ENCODE data around the gene ERBB4. TPM values are rescaled to one million over a fixed set of nuclear protein-coding genes. Genes with fewer than 3 reads are reported as not detected.

The ERBB4 gene
- polyA plus RNA-seq, 1 experiment: not detected

DNA sequence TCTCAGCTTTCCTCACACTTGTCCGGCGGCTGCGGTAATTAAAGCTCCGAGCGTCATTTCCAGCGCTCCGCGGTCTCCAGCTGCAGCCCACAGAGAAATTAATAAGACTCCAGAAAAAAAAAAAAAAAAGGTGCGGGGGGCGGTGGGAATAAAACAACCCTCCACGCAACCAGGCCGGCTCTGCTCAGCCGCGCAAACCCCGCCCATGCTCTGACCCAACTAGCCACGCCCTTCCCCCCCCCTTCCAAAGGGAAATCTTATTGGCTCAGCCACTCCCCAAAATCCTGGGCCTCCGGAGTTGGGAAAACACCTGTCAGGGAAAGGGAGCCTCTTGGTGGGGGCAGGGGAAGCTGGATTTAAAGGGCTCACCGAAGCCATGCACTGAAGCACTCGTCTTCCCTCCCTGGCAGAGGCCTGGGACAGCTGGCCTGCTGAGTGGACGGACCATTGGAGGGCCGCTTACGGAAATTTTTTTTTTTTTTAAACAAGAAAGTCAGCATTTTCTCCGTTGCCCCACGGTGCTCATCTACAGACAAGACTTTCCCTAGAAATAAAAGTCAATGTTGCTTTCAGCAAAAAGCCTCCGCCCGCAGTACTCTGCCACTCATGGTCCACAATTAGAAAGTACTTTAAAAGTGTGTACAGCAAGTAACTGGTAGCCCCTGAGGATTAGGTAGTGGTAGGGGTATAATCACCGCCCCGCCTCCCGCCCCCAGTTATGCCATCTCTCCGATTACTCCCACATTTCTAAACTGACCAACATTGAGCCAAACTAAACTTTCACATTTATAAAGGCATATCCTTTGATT lies 674 bp upstream of the ERBB4 start:
- ChIA-PET CTCF (interaction anchor here (0.6 kb wide), 1 partner anchor 139 kb away, joined by 4 read pairs; no protein-coding TSS in a partner anchor), POLR2A (no interaction called here)
- no peak overlapping the region for H3K27ac ChIP-seq (ENCODE audit: low read depth, low read length)
- peaks cover 3% of the 10 kb centered on the region; the same call in 1 of the 2 replicates for H3K9me3 ChIP-seq (ENCODE audit: control insufficient read depth, insufficient read depth, low read length)
- peak overlapping the region; percentile 58 for H3K4me3 ChIP-seq (ENCODE audit: low read depth, low read length)
- DNase-seq (ENCODE audit: low read depth, low spot score): no peak
- H3K27me3 ChIP-seq (ENCODE audit: control insufficient read depth, insufficient read depth, low read length): peaks cover 46% of the 10 kb centered on the region
- TF ChIP-seq, protein P1, sequence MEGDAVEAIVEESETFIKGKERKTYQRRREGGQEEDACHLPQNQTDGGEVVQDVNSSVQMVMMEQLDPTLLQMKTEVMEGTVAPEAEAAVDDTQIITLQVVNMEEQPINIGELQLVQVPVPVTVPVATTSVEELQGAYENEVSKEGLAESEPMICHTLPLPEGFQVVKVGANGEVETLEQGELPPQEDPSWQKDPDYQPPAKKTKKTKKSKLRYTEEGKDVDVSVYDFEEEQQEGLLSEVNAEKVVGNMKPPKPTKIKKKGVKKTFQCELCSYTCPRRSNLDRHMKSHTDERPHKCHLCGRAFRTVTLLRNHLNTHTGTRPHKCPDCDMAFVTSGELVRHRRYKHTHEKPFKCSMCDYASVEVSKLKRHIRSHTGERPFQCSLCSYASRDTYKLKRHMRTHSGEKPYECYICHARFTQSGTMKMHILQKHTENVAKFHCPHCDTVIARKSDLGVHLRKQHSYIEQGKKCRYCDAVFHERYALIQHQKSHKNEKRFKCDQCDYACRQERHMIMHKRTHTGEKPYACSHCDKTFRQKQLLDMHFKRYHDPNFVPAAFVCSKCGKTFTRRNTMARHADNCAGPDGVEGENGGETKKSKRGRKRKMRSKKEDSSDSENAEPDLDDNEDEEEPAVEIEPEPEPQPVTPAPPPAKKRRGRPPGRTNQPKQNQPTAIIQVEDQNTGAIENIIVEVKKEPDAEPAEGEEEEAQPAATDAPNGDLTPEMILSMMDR (IDR thresholded peaks at IDR 0.05; ENCODE audit: low read depth, low read length): no peak

DNA sequence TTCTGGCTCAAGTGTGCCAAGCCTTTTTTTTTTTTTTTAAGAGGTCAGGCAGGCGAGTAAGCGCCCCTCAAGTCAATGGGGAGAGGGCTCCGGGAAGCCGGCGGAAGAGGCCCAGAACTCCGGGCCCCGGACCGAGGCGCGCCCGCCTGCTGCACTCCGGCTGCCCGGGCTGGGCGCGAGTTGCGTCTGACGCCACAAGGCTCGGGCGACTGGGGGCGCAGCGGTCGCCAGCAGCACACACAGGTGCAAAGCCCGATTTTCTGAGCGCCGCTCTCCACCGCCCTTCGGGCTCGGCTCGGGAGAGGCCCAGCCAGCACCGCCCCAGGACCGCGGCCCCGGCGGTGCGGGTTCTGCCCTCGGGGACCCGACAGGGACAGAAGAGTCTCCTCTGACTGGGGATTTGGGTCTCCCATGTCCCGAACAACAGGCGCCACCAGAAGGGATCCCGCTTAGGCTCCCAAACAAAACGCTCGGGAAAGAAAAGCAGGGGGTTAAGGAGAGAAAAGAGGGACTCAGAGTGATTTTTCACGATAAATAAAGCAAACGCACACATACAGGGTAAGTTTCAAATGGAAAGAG lies 787 bp downstream of the ERBB4 start:
- TF ChIP-seq, protein P1 (IDR thresholded peaks at IDR 0.05; ENCODE audit: low read depth, low read length): no peak
- Histone ChIP-seq H3K4me3 (ENCODE audit: low read depth, low read length) (peak overlapping the region; percentile 58), H3K27ac (ENCODE audit: low read depth, low read length) (no peak overlapping the region), H3K9me3 (ENCODE audit: control insufficient read depth, insufficient read depth, low read length) (peaks cover 3% of the 10 kb centered on the region; the same call in 1 of the 2 replicates), H3K27me3 (ENCODE audit: control insufficient read depth, insufficient read depth, low read length) (peaks cover 48% of the 10 kb centered on the region)
- CTCF ChIA-PET: no interaction called here
- no peak for DNase-seq (ENCODE audit: low read depth, low spot score)
- POLR2A ChIA-PET: interaction anchor here (0.8 kb wide), 1 partner anchor 1965 kb away, joined by 7 read pairs; no protein-coding TSS in a partner anchor

DNA sequence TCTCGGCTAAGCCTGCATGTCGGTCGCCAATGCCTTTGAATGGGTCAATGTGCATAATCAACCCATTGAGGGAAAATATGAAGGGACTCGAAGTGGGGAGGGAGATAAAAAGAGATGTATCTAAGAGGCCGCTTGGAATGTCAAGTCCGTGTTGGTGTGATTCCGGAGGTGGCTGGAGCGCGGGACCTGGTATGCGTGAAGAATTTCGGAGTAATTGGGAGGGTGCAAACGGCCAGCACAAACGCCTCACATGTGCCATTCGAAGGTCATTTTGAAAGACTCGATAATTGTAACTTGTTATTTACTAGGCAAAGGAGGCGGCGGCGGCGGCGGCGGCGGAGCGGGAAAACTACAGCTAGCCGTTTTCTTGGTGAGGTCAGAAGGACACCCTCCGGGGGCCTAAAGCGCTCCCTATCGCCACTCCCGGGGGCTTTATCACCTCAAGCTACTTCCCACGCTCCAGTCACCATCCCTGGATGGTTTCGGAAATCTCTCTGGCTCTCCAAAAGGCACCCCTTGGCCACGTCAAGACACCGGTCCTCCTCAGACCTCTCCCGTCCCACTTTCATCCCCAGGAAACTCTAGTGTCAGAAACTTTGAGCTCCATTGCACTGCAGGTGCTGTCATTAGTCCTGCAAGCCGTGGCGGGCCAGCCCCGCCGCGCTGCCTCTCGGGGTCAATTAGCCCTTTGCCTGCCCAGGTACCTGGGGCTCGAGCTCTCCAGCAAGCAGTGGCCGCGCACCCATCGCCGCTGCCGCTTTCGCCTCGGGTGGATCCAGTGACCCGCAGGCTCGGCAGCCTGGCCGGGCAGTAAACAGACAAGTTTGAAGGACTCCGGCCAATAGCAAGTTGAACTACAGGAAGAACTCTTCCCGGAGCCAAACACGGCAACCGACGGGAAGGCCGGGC lies 1.5 kb downstream of the ERBB4 start:
- H3K4me3 ChIP-seq (ENCODE audit: low read depth, low read length): peak overlapping the region; percentile 17
- ChIA-PET POLR2A (interaction anchor here (0.8 kb wide), 1 partner anchor 1964 kb away, joined by 7 read pairs; no protein-coding TSS in a partner anchor), CTCF (interaction anchor here (0.7 to 0.9 kb wide), 3 partner anchors 30 to 1081 kb away, joined by 3 read pairs; no protein-coding TSS in a partner anchor)
- no peak for DNase-seq (ENCODE audit: low read depth, low spot score)
- no peak overlapping the region for H3K27ac ChIP-seq (ENCODE audit: low read depth, low read length)
- H3K9me3 ChIP-seq (ENCODE audit: control insufficient read depth, insufficient read depth, low read length): peaks cover 3% of the 10 kb centered on the region; the same call in 1 of the 2 replicates
- peaks cover 48% of the 10 kb centered on the region for H3K27me3 ChIP-seq (ENCODE audit: control insufficient read depth, insufficient read depth, low read length)
- TF ChIP-seq, protein P1 (IDR thresholded peaks at IDR 0.05; ENCODE audit: low read depth, low read length): no peak

DNA sequence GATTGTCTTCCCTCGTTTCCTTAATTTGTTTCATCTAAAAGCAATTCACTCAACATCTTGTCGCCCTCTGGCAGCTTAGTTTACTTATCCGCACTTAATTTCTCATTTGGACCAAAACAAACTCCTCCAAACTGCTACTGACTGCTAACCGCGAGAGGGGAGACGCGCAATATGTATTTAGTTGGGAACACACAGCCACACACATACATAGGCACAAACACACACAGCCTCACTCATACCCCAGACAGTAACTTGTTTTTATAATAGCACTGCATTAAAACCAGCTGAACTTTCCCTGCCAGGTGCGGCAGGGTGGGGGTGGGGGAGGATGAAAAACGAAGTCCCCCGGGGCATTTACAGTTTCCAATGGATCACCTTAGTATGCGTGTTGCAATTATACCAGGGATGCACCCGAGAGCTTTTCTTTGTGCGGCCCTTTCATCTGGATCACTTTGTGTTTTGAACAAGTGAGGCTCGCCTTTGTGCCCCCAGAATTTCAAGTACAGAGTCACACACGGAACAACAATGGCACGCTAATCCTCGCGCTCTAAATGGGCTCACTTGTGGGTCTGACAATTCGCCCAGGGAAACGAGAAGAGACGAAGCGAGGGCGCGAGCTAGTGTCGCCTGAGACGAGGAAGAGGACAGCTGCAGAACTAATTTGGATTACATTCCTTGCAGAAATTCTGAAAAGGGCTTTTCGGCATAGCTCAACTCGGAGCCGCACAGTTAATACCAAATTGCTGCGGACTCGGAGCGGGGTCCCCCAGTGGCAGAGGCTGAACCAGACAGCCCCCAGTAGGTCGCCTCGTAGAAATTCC lies 2.4 kb downstream of the ERBB4 start:
- POLR2A ChIA-PET: no interaction called here

More for the DNA sequence above, 2.4 kb downstream of the ERBB4 start:
- TF ChIP-seq, protein P1 (IDR thresholded peaks at IDR 0.05; ENCODE audit: low read depth, low read length): no peak
- H3K27me3 ChIP-seq (ENCODE audit: control insufficient read depth, insufficient read depth, low read length): peaks cover 48% of the 10 kb centered on the region
- H3K9me3 ChIP-seq (ENCODE audit: control insufficient read depth, insufficient read depth, low read length): peaks cover 3% of the 10 kb centered on the region; the same call in 1 of the 2 replicates
- H3K27ac ChIP-seq (ENCODE audit: low read depth, low read length): no peak overlapping the region
- H3K4me3 ChIP-seq (ENCODE audit: low read depth, low read length): no peak overlapping the region
- CTCF ChIA-PET: interaction anchor here (0.7 to 0.9 kb wide), 2 partner anchors 791 to 1081 kb away, joined by 3 read pairs; no protein-coding TSS in a partner anchor
- no peak for DNase-seq (ENCODE audit: low read depth, low spot score)
